AG04450 (cell line): Measurements from ENCODE around the gene PRRX1. TPM values are rescaled to one million over a fixed set of nuclear protein-coding genes. Genes with fewer than 3 reads are reported as not detected.

Experiments
- CTCF ChIA-PET: fragments of 300-600, 350-600 bp; formaldehyde crosslinking; extraction: SDS; loops from one replicate; lab custom pipeline; 2022; ENCODE audit warnings: antibody characterized with exemption, inconsistent platforms; lab: Charles Lee
- POLR2A ChIA-PET: fragments of 350-600 bp; formaldehyde crosslinking; extraction: SDS; loops from one replicate; lab custom pipeline; 2021; ENCODE audit warnings: antibody characterized with exemption, inconsistent platforms; lab: Yijun Ruan, JAX
- DNase-seq: peaks from one replicate; pipeline ENCODE4 v3.0.0-alpha.2; 2011; ENCODE audit warnings: low read depth, low spot score
- H3K27ac ChIP-seq: one replicate; pipeline ENCODE4 v1.5.1; 2012; ENCODE audit warnings: low read depth, low read length, control low read depth
- H3K27me3 ChIP-seq: one replicate; pipeline ENCODE4 v1.6.0; 2012; ENCODE audit warnings: low read length; ENCODE audit not compliant: control insufficient read depth, insufficient read depth
- H3K4me3 ChIP-seq: 2 replicates; pipeline ENCODE4 v1.5.1; 2011; ENCODE audit warnings: mild to moderate bottlenecking, low read depth, low read length, control low read depth
- H3K9me3 ChIP-seq: 2 replicates; pipeline ENCODE4 v1.5.1; 2012; ENCODE audit warnings: low read length; ENCODE audit not compliant: control insufficient read depth, insufficient read depth
- polyA plus RNA-seq: library from polyadenylated mRNA; depleted of rRNA; stranded (reverse); fragments of >200 nt; gene quantifications from 2 replicates; pipeline ENCODE4 v1.2.3, GENCODE V29; 2011
- TF ChIP-seq, protein P1 (sequence below): IDR thresholded peaks from 2 replicates; pipeline ENCODE4 v1.5.1; 2011; ENCODE audit warnings: low read depth, low read length, control low read depth, inconsistent platforms

PRRX1 gene
- polyA plus RNA-seq, 1 experiment = 107 TPM

DNA sequence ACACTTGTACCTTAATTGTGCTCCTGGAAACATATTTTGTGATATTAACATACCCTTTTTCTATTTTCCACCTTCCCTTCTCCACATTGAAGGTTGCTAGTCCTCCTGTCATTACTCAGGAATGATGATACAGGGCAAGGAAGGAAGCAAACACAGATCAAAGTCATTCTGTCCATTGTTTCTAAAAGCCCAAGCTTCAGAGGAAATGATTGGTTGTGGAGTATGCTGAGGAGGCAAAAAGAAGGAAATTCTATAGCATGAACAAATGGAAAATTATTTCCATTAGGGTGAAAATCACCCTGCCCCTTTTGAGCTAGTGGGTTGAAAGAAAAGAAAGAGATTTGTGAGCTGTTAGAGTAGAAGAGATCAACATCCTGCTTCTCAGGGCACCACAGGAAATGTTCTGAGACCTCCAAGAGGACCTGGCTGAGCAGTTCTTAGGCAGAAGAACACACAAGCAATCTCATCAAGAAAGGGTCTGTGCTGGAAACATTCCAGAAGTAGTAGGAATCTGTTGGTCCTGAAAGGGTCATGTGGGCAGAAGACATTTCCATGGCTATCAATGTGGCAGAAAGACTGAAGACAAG, 29.0 kb upstream of the PRRX1 start:
- Histone ChIP-seq H3K27ac (peak overlapping the region; percentile 75), H3K4me3 (no peak overlapping the region), H3K27me3 (no peaks in the 10 kb centered on the region), H3K9me3 (peaks cover 11% of the 10 kb centered on the region)
- ChIA-PET CTCF (interaction anchor here (1.1 kb wide), 1 partner anchor 16 kb away, joined by 3 read pairs; no protein-coding TSS in a partner anchor), POLR2A (interaction anchor here (1.0 kb wide), 1 partner anchor 103 kb away, joined by 3 read pairs; the partner anchor contains the start of gene GORAB)
- DNase-seq = no peak
- TF ChIP-seq, protein P1, sequence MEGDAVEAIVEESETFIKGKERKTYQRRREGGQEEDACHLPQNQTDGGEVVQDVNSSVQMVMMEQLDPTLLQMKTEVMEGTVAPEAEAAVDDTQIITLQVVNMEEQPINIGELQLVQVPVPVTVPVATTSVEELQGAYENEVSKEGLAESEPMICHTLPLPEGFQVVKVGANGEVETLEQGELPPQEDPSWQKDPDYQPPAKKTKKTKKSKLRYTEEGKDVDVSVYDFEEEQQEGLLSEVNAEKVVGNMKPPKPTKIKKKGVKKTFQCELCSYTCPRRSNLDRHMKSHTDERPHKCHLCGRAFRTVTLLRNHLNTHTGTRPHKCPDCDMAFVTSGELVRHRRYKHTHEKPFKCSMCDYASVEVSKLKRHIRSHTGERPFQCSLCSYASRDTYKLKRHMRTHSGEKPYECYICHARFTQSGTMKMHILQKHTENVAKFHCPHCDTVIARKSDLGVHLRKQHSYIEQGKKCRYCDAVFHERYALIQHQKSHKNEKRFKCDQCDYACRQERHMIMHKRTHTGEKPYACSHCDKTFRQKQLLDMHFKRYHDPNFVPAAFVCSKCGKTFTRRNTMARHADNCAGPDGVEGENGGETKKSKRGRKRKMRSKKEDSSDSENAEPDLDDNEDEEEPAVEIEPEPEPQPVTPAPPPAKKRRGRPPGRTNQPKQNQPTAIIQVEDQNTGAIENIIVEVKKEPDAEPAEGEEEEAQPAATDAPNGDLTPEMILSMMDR = no peak

DNA sequence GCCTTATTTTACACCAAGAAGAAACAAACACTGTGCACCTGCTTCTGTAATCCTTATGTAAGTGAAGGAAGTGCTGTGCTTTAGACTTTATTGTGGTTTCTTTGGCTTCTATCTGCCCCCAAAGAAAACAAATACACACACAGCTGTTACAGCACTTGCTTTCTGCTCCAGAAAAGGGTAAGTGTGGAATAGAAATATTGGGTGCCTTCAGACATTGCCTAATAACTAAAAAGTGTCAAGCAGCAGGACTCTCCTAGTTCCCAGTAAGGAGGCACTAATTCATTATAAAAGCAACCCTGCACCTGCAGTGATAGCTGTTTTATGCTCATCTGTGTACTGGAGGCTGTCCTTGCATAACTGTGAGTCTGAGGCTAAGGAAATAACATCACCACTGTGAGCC, 23.4 kb upstream of the PRRX1 start:
- TF ChIP-seq, protein P1 = no peak
- Histone ChIP-seq H3K27me3 (no peaks in the 10 kb centered on the region), H3K9me3 (peaks cover 2% of the 10 kb centered on the region; the same call in 1 of the 2 replicates), H3K27ac (no peak overlapping the region), H3K4me3 (no peak overlapping the region)
- ChIA-PET CTCF (interaction anchor here (1.0 kb wide), 1 partner anchor 712 kb away, joined by 3 read pairs; no protein-coding TSS in a partner anchor), POLR2A (no interaction called here)
- DNase-seq = no peak

DNA sequence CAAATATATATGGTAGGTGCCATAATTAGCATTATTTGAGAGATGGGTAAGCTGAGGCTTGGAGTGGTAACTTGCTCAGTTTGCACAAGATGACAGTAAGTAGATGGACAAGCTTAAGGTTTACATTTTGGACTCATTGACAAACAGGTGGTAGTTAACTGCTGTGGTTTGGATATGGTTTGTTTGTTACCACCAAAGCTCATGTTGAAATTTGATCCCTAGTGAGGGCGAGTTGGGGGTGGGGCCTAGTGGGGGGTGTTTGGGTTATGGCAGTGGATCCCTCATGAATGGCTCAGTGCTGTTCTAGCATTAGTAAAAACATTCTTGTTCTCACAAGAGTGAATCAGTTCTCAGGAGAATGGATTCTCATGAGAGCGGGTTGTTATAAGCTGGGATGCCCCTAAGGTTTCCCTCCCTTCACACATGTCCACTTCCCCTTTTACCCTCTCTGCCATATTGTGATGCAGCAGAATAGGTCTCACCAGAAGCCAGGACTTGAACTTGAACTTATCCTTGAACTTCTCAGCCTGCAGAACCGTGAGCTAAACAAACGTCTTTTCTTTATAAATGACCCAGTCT, 6.6 kb upstream of the PRRX1 start:
- H3K27ac ChIP-seq = no peak overlapping the region
- TF ChIP-seq, protein P1 = no peak
- no peak overlapping the region for H3K4me3 ChIP-seq
- no peaks in the 10 kb centered on the region for H3K27me3 ChIP-seq
- CTCF ChIA-PET = interaction anchor here (0.6 to 1.1 kb wide), 2 partner anchors 15 to 61 kb away, joined by 3 to 4 read pairs; no protein-coding TSS in a partner anchor
- peaks cover 5% of the 10 kb centered on the region; the same call in 1 of the 2 replicates for H3K9me3 ChIP-seq
- DNase-seq = no peak
- POLR2A ChIA-PET = no interaction called here

DNA sequence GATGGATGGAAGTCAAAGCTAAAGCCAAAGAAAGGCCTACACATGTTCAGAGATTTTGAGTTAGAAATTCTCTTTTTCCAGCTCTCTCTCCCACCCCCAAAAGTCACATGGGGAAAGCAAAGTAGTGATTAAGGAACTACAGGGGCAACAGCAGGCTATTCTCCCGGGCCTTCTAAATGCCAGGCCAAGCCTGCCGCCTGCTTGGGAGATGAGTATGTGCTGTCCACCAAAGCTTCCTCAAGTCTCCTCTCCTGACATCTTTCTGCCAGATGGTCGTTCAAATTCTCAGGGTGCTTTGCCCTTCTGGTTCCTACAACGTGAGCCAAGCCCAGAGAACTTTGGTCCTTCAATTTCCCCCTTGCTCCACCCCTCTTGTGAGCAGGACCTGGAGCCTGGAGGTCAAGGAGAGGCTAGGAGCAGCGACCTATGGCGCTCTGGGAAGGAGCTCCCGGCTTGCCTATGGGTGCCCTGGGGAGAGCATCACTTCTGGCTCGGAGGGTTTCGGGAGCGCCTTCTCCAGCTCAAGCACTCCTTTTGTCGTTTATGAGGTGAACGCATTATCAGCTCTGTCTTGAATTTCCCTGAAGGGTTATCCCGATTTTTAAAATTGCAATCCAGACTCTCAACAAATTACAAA, 4.4 kb upstream of the PRRX1 start:
- TF ChIP-seq, protein P1 = no peak
- Histone ChIP-seq H3K27ac (no peak overlapping the region), H3K9me3 (peaks cover 5% of the 10 kb centered on the region; the same call in 1 of the 2 replicates), H3K27me3 (no peaks in the 10 kb centered on the region), H3K4me3 (no peak overlapping the region)
- CTCF ChIA-PET = interaction anchor here (1.1 to 1.4 kb wide), 2 partner anchors 11 to 16 kb away, joined by 3 to 4 read pairs; no protein-coding TSS in a partner anchor
- POLR2A ChIA-PET = no interaction called here
- no peak for DNase-seq
